HG02678 (cell line): ENCODE measurements around the gene CHD2.
"Not testable (repeated sequence)": the region's sequence is repeated elsewhere in the genome, so short reads cannot be mapped to it uniquely, and the experiment has no call there.

ENCODE experiments used
- ATAC-seq: cut with Tn5 transposase; IDR thresholded peaks from one replicate; pipeline ENCODE4 v1.9.1; 2021; ENCODE audit warnings: mild to moderate bottlenecking, moderate library complexity; ENCODE audit not compliant: unreplicated experiment

The CHD2 gene

GRCh38 chr15:93046120-93046519 is 146.0 kb downstream of the CHD2 start:
- ATAC-seq = no peak

GRCh38 chr15:93046721-93047120 is 146.6 kb downstream of the CHD2 start:
- ATAC-seq = no peak

- no peak for ATAC-seq
Observed at GRCh38 chr15:93047621-93048425, 147.7 kb downstream of the CHD2 start.

- ATAC-seq = no peak
Observed at GRCh38 chr15:93048426-93048721, 148.2 kb downstream of the CHD2 start.

GRCh38 chr15:93048759-93049161 is 148.6 kb downstream of the CHD2 start:
- ATAC-seq = no peak

GRCh38 chr15:93049233-93049632 is 149.1 kb downstream of the CHD2 start:
- ATAC-seq = no peak

- no peak for ATAC-seq
Observed at GRCh38 chr15:93049914-93050578, 149.9 kb downstream of the CHD2 start.

- ATAC-seq = no peak
Observed at GRCh38 chr15:93050648-93051047, 150.5 kb downstream of the CHD2 start.

GRCh38 chr15:93051236-93052089 is 151.3 kb downstream of the CHD2 start:
- no peak for ATAC-seq

- ATAC-seq = no peak
Observed at GRCh38 chr15:93052090-93052879, 152.2 kb downstream of the CHD2 start.

GRCh38 chr15:93055211-93055610 is 155.1 kb downstream of the CHD2 start:
- ATAC-seq = no peak

GRCh38 chr15:93056836-93057235 is 156.7 kb downstream of the CHD2 start:
- no peak for ATAC-seq

GRCh38 chr15:93057618-93058017 is 157.5 kb downstream of the CHD2 start:
- ATAC-seq = no peak

GRCh38 chr15:93058128-93058527 is 158.0 kb downstream of the CHD2 start:
- no peak for ATAC-seq

GRCh38 chr15:93058904-93059427 is 158.8 kb downstream of the CHD2 start:
- no peak for ATAC-seq

GRCh38 chr15:93059442-93059841 is 159.3 kb downstream of the CHD2 start:
- ATAC-seq = no peak

GRCh38 chr15:93060336-93061248 is 160.5 kb downstream of the CHD2 start:
- no peak for ATAC-seq

GRCh38 chr15:93062628-93063261 is 162.6 kb downstream of the CHD2 start:
- not testable (repeated sequence) for ATAC-seq

- ATAC-seq = no peak
Observed at GRCh38 chr15:93063262-93063671, 163.1 kb downstream of the CHD2 start.
